HepG2 (cell line): ENCODE measurements around the gene ATP6V0D1. TPM values are rescaled to one million over a fixed set of nuclear protein-coding genes. Genes with fewer than 3 reads are reported as not detected.

ENCODE experiments used
- ASH2L ChIP-seq: fragments of 300-600, 200-600 bp; sonication (generic); IDR thresholded peaks from 2 replicates; pipeline ENCODE4 v1.7.0; 2017; ENCODE audit warnings: low read depth, mild to moderate bottlenecking, moderate library complexity, mixed read lengths, low read length; ENCODE audit not compliant: insufficient read length
- CHCHD3 ChIP-seq: sonication (generic); formaldehyde crosslinking; IDR thresholded peaks from 2 replicates; pipeline ENCODE4 v1.8.0; 2022; ENCODE audit warnings: mild to moderate bottlenecking, missing genetic modification reagents, moderate library complexity
- GTF2F1 ChIP-seq: fragments of 150-350 bp; IDR thresholded peaks from 2 replicates; pipeline ENCODE4 v1.6.1; 2014; ENCODE audit warnings: low read length
- HOXA5 ChIP-seq: sonication (generic); formaldehyde crosslinking; IDR thresholded peaks from 2 replicates; pipeline ENCODE4 v1.4.0; 2020; ENCODE audit warnings: missing genetic modification reagents
- KAT8 ChIP-seq: IDR thresholded peaks from 2 replicates; pipeline ENCODE4 v1.6.1; 2016; ENCODE audit warnings: missing genetic modification reagents, missing compliant biosample characterization
- KDM2A ChIP-seq: sonication (generic); formaldehyde crosslinking; IDR thresholded peaks from 2 replicates; pipeline ENCODE4 v1.4.0; 2020; ENCODE audit warnings: low read depth, missing genetic modification reagents, borderline replicate concordance
- MAFF ChIP-seq: IDR thresholded peaks from 2 replicates; pipeline ENCODE4 v1.6.1; 2011; ENCODE audit warnings: low read depth, low read length, improper control_type of control experiment
- MED1 ChIP-seq: sonication (generic); formaldehyde crosslinking; IDR thresholded peaks from 2 replicates; pipeline ENCODE4 v1.4.0; 2020; ENCODE audit warnings: missing genetic modification reagents
- NFATC3 ChIP-seq: sonication (generic); formaldehyde crosslinking; IDR thresholded peaks from 2 replicates; pipeline ENCODE4 v1.5.1; 2020; ENCODE audit warnings: mild to moderate bottlenecking, missing genetic modification reagents
- NPAS2 ChIP-seq: sonication (generic); formaldehyde crosslinking; IDR thresholded peaks from 2 replicates; pipeline ENCODE4 v1.8.0; 2022; ENCODE audit warnings: mild to moderate bottlenecking, missing genetic modification reagents, borderline replicate concordance
- SIX1 ChIP-seq: sonication (generic); formaldehyde crosslinking; IDR thresholded peaks from 2 replicates; pipeline ENCODE4 v1.4.0; 2020; ENCODE audit warnings: missing genetic modification reagents, borderline replicate concordance
- THYN1 ChIP-seq: sonication (generic); formaldehyde crosslinking; IDR thresholded peaks from 2 replicates; pipeline ENCODE4 v1.8.1; 2023; ENCODE audit warnings: low read depth, mild to moderate bottlenecking, moderate library complexity, missing genetic modification reagents, borderline replicate concordance
- ZNF124 ChIP-seq: sonication (generic); formaldehyde crosslinking; IDR thresholded peaks from 2 replicates; pipeline ENCODE4 v1.4.0; 2020; ENCODE audit warnings: missing genetic modification reagents
- ZNF24 ChIP-seq: fragments of 450-650 bp; IDR thresholded peaks from 2 replicates; pipeline ENCODE4 v1.6.1; 2017; ENCODE audit warnings: antibody characterized with exemption, mild to moderate bottlenecking
- ZNF329 ChIP-seq: sonication (generic); formaldehyde crosslinking; IDR thresholded peaks from 2 replicates; pipeline ENCODE4 v1.9.0; 2021; ENCODE audit warnings: low read depth, mild to moderate bottlenecking, missing genetic modification reagents
- ZNF556 ChIP-seq: sonication (generic); formaldehyde crosslinking; IDR thresholded peaks from 2 replicates; pipeline ENCODE4 v1.4.0; 2020; ENCODE audit warnings: mild to moderate bottlenecking, missing genetic modification reagents, borderline replicate concordance
- ZNF562 ChIP-seq: sonication (generic); formaldehyde crosslinking; IDR thresholded peaks from 2 replicates; pipeline ENCODE4 v1.8.0; 2022; ENCODE audit warnings: missing genetic modification reagents, borderline replicate concordance
- ZNF670 ChIP-seq: sonication (generic); formaldehyde crosslinking; IDR thresholded peaks from 2 replicates; pipeline ENCODE4 v1.8.0; 2022; ENCODE audit warnings: mild to moderate bottlenecking, missing genetic modification reagents, borderline replicate concordance
- ZNF672 ChIP-seq: sonication (generic); formaldehyde crosslinking; IDR thresholded peaks from 2 replicates; pipeline ENCODE4 v1.8.1; 2022; ENCODE audit warnings: missing genetic modification reagents
- ZNF678 ChIP-seq: sonication (generic); formaldehyde crosslinking; IDR thresholded peaks from 2 replicates; pipeline ENCODE4 v1.4.0; 2020; ENCODE audit warnings: mild to moderate bottlenecking, missing genetic modification reagents
- polyA plus RNA-seq, 8 experiments: library from polyadenylated mRNA; depleted of rRNA in 3 of 8; stranded (reverse) in 7 of 8; unstranded in 1 of 8; fragments of >200 nt; fragmentation: Illumina TruSeq in 4 of 8; extraction: Trizol in 4 of 8; gene quantifications; 2 replicates each; pipeline versions ENCODE4 v1.2.1 to v1.2.3, GENCODE V29; 2011 to 2016; ENCODE audit warnings: low read depth in 4 of 8, missing spikeins in 1 of 8, mixed read lengths in 1 of 8; ENCODE audit not compliant: insufficient read depth in 1 of 8
- total RNA-seq, 5 experiments: library from RNA; depleted of rRNA; stranded (reverse); fragments of >200 nt; fragmentation: Illumina TruSeq; extraction: Trizol; gene quantifications; 2 replicates each; pipeline ENCODE4 v1.2.3, GENCODE V29; 2016; ENCODE audit warnings: low read depth in 1 of 5
- TF ChIP-seq, protein P1 (sequence below): sonication (generic); formaldehyde crosslinking; IDR thresholded peaks from 2 replicates; pipeline ENCODE4 v1.5.0; 2020; ENCODE audit warnings: missing genetic modification reagents
- TF ChIP-seq, protein P2 (sequence below): sonication (generic); formaldehyde crosslinking; IDR thresholded peaks from 2 replicates; pipeline ENCODE4 v1.5.0; 2020; ENCODE audit warnings: missing genetic modification reagents
- TF ChIP-seq, protein P3 (sequence below): sonication (generic); formaldehyde crosslinking; conservative IDR thresholded peaks from 2 replicates; pipeline ENCODE4 v1.5.0; 2020; ENCODE audit warnings: missing genetic modification reagents
- TF ChIP-seq, protein P4 (sequence below): sonication (generic); formaldehyde crosslinking; IDR thresholded peaks from 2 replicates; pipeline ENCODE4 v1.4.0; 2020; ENCODE audit warnings: missing genetic modification reagents, borderline replicate concordance
- TF ChIP-seq, protein P5 (sequence below): sonication (generic); formaldehyde crosslinking; IDR thresholded peaks from 2 replicates; pipeline ENCODE4 v1.4.0; 2020; ENCODE audit warnings: mild to moderate bottlenecking, missing genetic modification reagents

ATP6V0D1 gene
- total and polyA plus RNA-seq, 2 of the 13 experiments (the other 11 are each of a cell fraction or from before 2014, with no cell fraction given) = 51.1 to 61.3 TPM

DNA sequence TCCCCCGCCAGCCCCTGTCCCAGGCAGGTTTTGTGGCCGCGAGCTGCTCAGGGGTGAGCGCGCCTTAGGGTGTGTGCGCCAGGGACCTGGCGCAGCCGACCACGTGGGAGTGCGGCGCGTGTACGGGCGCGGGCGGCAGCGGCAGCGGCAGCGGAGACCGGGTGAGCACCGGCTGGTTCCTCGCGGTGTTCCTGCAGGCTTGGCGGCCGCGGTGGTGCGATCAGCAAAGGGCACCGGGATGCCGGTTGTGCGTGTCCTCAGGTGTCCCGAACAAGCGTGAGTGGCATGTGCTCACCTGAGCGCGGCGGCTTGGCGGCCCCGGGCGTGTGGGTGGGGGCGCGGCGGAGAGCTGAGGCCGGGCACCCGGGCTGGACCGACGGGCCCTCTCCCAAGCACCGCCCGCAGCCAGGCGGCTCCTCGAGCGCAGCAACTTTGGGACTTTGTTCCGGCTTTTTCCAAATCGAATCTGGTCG, 50.4 kb downstream of the ATP6V0D1 start (continued):
- TF ChIP-seq ZNF556 (CRISPR knock-in tag) = peak; percentile 73
- TF ChIP-seq ZNF329 = no peak; the same call in 1 of the 2 replicates
- no peak for TF ChIP-seq MAFF
- TF ChIP-seq, protein P1, sequence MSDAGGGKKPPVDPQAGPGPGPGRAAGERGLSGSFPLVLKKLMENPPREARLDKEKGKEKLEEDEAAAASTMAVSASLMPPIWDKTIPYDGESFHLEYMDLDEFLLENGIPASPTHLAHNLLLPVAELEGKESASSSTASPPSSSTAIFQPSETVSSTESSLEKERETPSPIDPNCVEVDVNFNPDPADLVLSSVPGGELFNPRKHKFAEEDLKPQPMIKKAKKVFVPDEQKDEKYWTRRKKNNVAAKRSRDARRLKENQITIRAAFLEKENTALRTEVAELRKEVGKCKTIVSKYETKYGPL = peak; percentile 60; the same call in 1 of the 2 replicates
- peak; percentile 43; the same call in 1 of the 2 replicates for TF ChIP-seq KAT8 (CRISPR knock-in tag)
- no peak for TF ChIP-seq GTF2F1
- TF ChIP-seq CHCHD3 (CRISPR knock-in tag) = peak; percentile 94; the same call in 1 of the 2 replicates
- no peak for TF ChIP-seq ZNF670 (CRISPR knock-in tag)
- TF ChIP-seq, protein P2, sequence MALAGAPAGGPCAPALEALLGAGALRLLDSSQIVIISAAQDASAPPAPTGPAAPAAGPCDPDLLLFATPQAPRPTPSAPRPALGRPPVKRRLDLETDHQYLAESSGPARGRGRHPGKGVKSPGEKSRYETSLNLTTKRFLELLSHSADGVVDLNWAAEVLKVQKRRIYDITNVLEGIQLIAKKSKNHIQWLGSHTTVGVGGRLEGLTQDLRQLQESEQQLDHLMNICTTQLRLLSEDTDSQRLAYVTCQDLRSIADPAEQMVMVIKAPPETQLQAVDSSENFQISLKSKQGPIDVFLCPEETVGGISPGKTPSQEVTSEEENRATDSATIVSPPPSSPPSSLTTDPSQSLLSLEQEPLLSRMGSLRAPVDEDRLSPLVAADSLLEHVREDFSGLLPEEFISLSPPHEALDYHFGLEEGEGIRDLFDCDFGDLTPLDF (CRISPR knock-in tag) = 0 out of 2 replicates have a peak, but pooled peaks have one; percentile 42
- TF ChIP-seq HOXA5 (CRISPR knock-in tag) = peak; percentile 64; the same call in 1 of the 2 replicates
- no peak for TF ChIP-seq THYN1 (CRISPR knock-in tag)
- no peak for TF ChIP-seq SIX1 (CRISPR knock-in tag)
- TF ChIP-seq MED1 = peak; percentile 54
- TF ChIP-seq ZNF124 (CRISPR knock-in tag) = no peak
- TF ChIP-seq ZNF24 = no peak
- TF ChIP-seq, protein P3, sequence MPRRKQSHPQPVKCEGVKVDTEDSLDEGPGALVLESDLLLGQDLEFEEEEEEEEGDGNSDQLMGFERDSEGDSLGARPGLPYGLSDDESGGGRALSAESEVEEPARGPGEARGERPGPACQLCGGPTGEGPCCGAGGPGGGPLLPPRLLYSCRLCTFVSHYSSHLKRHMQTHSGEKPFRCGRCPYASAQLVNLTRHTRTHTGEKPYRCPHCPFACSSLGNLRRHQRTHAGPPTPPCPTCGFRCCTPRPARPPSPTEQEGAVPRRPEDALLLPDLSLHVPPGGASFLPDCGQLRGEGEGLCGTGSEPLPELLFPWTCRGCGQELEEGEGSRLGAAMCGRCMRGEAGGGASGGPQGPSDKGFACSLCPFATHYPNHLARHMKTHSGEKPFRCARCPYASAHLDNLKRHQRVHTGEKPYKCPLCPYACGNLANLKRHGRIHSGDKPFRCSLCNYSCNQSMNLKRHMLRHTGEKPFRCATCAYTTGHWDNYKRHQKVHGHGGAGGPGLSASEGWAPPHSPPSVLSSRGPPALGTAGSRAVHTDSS (CRISPR knock-in tag) = no peak
- no peak for TF ChIP-seq ASH2L
- no peak for TF ChIP-seq ZNF672 (CRISPR knock-in tag)
- TF ChIP-seq NPAS2 = no peak
- peak; percentile 92 for TF ChIP-seq ZNF678 (CRISPR knock-in tag)
- TF ChIP-seq, protein P4, sequence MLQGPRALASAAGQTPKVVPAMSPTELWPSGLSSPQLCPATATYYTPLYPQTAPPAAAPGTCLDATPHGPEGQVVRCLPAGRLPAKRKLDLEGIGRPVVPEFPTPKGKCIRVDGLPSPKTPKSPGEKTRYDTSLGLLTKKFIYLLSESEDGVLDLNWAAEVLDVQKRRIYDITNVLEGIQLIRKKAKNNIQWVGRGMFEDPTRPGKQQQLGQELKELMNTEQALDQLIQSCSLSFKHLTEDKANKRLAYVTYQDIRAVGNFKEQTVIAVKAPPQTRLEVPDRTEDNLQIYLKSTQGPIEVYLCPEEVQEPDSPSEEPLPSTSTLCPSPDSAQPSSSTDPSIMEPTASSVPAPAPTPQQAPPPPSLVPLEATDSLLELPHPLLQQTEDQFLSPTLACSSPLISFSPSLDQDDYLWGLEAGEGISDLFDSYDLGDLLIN (CRISPR knock-in tag) = 0 out of 2 replicates have a peak, but pooled peaks have one; percentile 21
- TF ChIP-seq, protein P5, sequence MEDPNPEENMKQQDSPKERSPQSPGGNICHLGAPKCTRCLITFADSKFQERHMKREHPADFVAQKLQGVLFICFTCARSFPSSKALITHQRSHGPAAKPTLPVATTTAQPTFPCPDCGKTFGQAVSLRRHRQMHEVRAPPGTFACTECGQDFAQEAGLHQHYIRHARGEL (CRISPR knock-in tag) = peak; percentile 82; the same call in 1 of the 2 replicates
- no peak for TF ChIP-seq ZNF562 (CRISPR knock-in tag)
- TF ChIP-seq KDM2A (CRISPR knock-in tag) = peak; percentile 67; the same call in 1 of the 2 replicates
- no peak for TF ChIP-seq NFATC3 (CRISPR knock-in tag)
